Uterus (tissue), 2 donors: Measurements from ENCODE around the gene FBXO39.

Source experiments
- CTCF ChIP-seq, 4 experiments: fragments of 200-600 bp in 2 of 4; fragments of 450-650 bp in 2 of 4; sonication (generic) in 2 of 4; IDR thresholded peaks; one replicate each; pipeline ENCODE4 v1.5.1; 2016 to 2019; ENCODE audit warnings: antibody characterized with exemption in 4 of 4, mild to moderate bottlenecking in 2 of 4, moderate library complexity in 1 of 4
- POLR2A ChIP-seq, 2 donors: fragments of 450-650 bp; IDR thresholded peaks; one replicate each; pipeline ENCODE4 v1.6.1; 2016; ENCODE audit warnings: antibody characterized with exemption in 2 of 2, mild to moderate bottlenecking in 1 of 2, moderate library complexity in 1 of 2

GRCh38 chr17:6796017-6796886, 20.2 kb downstream of the FBXO39 start:
- no peak for TF ChIP-seq CTCF (IDR thresholded peaks at IDR 0.05)
- no peak for TF ChIP-seq POLR2A (IDR thresholded peaks at IDR 0.05)
